GM19025 (cell line): ENCODE measurements around the gene CDKN1B.
"Not testable (repeated sequence)": the region's sequence is repeated elsewhere in the genome, so short reads cannot be mapped to it uniquely, and the experiment has no call there.

ENCODE experiments used
- ATAC-seq: cut with Tn5 transposase; IDR thresholded peaks from one replicate; pipeline ENCODE4 v1.9.1; 2021; ENCODE audit warnings: mild to moderate bottlenecking, low read depth, moderate library complexity; ENCODE audit not compliant: unreplicated experiment

CDKN1B gene

DNA sequence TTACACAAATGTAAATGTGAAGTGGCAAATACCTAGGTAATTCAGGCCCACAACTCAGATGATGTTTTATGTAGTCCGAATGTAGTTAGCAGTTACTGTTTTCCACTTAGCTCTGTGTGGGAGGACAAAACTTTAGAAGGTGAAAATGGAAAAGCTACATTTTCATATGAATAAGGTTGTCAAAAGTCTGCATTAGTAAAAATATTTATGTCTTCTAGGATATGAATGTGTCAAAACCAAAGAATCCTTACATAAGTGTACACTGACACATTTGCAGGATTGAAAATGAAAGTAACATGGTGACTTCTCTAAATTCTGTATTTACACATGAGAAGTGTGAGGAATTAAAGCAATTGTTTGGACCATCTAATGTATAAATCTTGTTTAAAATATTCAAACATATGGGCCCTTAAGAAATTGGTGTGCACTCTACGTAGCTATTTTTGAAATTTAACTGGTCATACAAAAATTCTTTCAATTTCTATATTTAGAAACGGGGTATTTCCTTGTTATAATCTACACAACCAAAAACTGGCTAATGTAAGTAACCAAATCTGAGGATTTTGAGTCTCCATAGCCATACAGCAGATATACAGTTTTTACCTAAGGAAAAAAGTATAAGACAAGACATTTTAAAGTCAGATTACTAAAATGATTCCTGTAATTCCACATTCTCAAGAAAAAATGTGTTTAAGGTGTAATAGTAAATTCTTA lies 5.4 kb downstream of the CDKN1B start:
- no peak for ATAC-seq

DNA sequence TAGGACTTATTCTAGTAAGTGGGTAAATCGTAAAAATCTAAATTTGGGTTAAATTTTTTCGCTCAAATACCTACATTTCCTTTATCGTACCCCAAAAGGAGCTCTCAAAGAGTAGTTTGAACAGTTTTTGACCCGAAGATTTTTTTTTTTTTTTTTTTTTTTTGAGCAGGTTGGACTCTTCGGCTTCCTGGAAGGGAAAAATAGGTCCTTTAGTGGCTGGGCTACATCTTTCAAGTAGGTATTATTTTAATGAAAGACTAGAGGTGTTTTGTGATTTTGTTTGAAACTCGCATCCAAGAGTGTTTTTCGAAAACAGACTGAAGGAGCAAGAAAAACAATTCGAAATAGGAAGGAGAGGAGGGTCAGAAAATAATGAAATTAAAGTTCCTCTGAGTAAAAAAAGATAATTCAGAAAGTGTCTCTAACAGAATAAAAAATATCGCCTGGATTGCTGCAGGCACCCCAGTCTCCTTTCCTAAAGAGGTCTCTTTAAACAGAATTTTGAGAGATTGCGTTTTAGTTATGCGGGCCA lies 6.0 kb downstream of the CDKN1B start:
- no peak for ATAC-seq

DNA sequence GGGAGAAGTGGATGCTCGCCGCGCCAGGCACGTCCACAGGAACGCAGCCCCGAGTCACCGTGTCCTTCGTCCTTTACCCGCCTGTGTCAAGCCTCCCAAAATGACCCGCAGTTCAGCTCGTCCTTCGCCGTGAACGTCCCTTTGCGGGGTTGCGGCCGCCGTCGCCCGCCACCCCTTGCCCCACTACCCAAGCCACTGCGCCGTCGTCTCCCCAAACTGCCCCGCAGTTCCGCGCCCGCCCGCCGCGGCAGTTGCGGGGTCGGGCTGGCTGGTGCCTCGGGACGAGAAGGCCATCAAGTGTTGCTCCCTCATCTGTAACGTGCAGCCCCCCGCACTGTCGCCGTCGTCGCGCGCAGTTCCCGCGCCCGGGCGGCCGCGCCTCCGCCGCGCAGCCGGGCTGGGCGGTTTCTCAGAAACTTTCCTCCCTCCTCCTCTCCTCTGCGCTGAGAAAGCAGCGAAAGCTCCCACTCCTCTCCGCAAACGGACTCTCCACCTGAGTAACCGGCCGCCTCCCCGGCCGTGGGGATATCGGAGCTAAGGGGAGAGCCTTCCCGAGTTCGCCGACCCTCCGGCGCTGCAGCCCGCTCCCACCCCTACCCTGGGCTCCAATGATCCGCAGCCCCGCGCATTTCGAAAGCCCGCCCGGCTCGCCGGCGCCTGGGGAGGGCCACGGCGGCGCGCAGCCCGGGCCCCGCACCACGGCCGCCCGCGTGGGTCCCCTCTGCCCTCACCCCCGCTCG lies 6.7 kb downstream of the CDKN1B start:
- ATAC-seq, result no peak

DNA sequence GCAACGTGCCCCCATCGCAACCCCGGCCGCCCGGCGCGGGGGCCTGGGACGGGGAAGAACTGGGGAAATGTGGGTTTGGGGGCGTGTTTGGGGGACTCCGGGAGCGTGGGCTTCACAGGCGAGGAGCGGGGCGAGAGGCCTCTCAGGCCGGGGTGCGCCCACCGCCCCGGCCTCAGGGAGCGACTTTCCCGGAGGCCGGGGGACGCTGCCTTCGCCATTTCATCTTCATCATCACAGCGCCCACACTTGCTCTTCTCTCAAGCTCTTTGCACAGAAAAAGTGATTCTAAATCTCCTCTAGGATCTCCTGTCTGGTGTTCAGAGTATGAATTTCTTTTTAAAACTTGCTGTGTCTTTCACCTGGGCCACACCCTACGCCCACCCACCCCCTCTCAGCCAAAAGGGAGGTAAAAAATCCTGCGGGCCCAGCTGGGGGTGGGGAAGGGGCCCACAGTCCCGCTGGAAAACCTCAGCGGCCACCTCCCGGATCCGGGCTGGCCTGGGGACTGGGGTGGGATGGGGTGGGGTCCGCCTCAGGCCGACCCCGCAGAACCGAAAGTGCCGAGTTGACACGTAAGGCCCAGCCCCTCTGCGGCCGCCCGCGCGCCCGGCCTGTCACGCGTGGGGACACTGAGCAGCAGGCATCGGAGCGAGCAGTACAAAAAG lies 7.4 kb downstream of the CDKN1B start:
- ATAC-seq, result no peak

GRCh38 chr12:12725086-12725955 lies 8.2 kb downstream of the CDKN1B start:
- ATAC-seq, result peak; percentile 52

GRCh38 chr12:12725956-12726554 lies 8.9 kb downstream of the CDKN1B start:
- ATAC-seq, result no peak

- ATAC-seq, result no peak
Measured at GRCh38 chr12:12726555-12727093, 9.5 kb downstream of the CDKN1B start.

- no peak for ATAC-seq
Measured at GRCh38 chr12:12731178-12731577, 14.0 kb downstream of the CDKN1B start.

DNA sequence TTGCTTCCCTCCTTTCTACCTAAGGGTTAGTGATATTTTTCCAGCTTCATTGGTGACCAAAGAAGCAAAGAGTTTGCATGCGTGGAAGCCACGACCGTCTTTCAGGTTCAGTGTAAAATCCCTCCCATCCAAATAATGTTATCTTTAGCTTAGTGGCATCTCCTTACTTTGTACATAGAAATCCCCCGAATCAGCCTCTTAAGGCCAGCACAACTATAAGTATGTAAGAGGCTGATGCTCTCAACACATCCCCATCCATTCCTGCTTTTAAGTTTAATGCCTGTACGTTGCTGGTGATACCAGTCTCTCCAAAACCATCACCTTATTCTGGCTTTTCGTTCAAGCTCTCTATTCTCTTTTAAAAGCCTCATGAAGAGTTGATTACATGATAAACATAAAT lies 14.6 kb downstream of the CDKN1B start:
- ATAC-seq, result no peak

DNA sequence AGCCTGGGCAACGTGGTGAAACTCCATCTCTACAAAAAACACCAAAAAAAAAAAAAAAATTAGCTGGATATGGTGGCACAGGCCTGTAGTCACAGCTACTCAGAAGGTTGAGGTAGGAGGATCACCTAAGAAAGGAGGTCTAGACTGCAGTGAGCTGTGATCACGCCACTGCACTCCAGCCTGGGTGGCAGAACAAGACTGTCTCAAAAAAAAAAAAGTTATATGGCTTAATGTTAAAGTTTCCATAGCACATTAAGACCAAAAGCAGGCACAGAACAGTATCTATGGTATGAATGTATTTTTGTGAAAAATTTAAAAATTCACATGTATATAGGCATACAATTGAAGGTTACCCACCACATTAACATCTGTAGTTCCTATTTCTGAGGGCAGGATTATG lies 15.9 kb downstream of the CDKN1B start:
- ATAC-seq, result no peak

- ATAC-seq, result no peak
Measured at GRCh38 chr12:12734054-12734453, 16.9 kb downstream of the CDKN1B start.

GRCh38 chr12:12734561-12735071 lies 17.4 kb downstream of the CDKN1B start:
- no peak for ATAC-seq

GRCh38 chr12:12735301-12735700 lies 18.1 kb downstream of the CDKN1B start:
- ATAC-seq, result no peak

DNA sequence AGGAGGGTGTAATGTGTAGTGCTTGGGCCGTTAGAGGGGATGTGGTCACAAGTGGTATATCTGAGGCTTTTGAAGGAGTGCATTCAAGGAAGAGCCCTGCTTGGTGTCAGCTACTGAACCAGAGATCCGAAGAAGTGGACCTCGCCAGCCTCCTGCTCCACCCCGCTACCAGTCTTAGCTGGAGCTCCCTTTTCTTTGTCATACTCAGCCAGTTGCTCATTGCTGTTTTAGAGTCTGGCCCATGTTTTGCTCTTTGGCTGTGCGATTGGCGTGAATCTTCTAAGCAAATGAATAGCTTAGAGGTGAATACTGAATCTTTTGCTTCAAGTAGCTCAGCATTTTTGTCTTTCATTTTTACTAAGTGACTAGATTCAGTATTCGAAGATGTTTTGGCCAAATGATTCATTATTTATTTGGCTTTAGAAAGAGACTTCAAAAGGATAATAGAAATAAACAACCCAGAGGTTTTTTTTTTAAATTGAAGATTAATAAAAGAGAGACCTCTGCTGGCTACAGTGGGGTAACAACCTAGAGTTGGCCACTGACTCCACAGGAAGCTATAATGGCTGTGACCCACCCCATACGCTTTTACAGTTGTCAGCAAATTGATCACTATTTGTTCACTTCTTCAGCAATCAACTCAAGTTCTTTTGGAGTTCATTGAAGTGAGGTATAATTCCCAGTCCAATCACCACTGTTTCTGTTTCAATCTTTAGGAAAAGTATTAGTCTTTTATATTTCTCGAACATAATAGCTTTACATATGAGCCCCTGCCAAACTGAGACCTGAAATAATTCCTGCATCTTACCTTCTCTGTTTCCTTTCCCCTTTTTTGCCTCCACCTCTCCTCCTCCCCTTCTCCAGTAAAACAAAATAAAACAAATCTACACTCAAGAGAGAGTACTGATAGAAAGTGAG lies 19.9 kb downstream of the CDKN1B start:
- no peak for ATAC-seq

DNA sequence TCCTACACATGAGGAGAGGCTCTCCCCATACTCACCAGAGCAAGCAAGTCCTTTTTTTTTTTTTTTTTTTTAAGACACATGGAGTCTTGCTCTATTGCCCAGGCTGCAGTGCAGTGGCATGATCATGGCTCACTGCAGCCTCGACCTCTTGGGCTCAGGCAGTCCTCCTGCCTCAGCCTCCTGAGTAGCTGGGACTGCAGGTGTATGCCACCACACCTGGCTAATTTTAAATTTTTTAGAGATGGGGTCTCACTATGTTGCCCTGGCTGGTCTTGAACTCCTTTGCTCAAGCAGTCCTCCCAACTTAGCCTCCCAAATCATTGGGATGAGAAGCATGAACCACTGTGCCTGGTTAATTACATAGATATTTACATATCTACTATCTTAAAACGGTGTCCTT lies 21.0 kb downstream of the CDKN1B start:
- not testable (repeated sequence) for ATAC-seq

DNA sequence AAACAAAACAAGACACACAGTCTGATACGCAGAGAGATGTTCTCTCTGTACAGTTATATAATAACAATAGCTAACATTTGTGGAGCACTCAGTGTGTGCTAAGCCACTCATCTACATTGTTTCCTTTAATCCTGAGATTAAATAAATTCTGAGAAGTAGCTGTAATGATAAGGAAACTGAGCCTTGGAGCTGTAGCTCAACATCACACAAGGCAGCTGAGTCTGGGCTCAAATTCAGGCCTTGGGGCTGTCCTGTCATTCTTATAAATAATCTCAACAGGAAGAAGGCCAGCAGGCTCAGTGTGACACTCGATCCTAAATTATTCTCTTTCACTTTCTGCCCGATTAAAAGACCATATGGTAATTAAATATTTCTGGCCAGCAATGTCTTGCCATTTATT lies 24.5 kb downstream of the CDKN1B start:
- no peak for ATAC-seq

- no peak for ATAC-seq
Measured at GRCh38 chr12:12744546-12745305, 27.6 kb downstream of the CDKN1B start.
